Neutrophil (primary cell): ENCODE data around the gene DCDC1.

ENCODE experiments used
- H3K27ac ChIP-seq: fragments of 200-600 bp; sonication (generic); 2 replicates; pipeline ENCODE4 v1.5.1; 2016; ENCODE audit warnings: mild to moderate bottlenecking, moderate library complexity
- H3K27me3 ChIP-seq: fragments of 200-600 bp; sonication (generic); 2 replicates; pipeline ENCODE4 v1.6.0; 2016; ENCODE audit warnings: mild to moderate bottlenecking
- H3K36me3 ChIP-seq: fragments of 200-600 bp; sonication (generic); 2 replicates; pipeline ENCODE4 v1.5.1; 2017
- H3K4me1 ChIP-seq, 2 experiments: fragments of 200-600 bp in 1 of 2; sonication (generic) in 1 of 2; 1 replicate in 1 of 2; 2 replicates in 1 of 2; pipeline versions ENCODE4 v1.5.1 to v1.6.1; 2013 to 2016; ENCODE audit warnings: low read depth in 1 of 2, low read length in 1 of 2, mild to moderate bottlenecking in 1 of 2, moderate library complexity in 1 of 2; ENCODE audit not compliant: control insufficient read depth in 1 of 2, insufficient read depth in 1 of 2
- H3K4me3 ChIP-seq, 2 experiments: fragments of 200-600 bp in 1 of 2; sonication (generic) in 1 of 2; 1 replicate in 1 of 2; 2 replicates in 1 of 2; pipeline ENCODE4 v1.5.1; 2013 to 2016; ENCODE audit warnings: low read depth in 1 of 2, low read length in 1 of 2, mild to moderate bottlenecking in 1 of 2, moderate library complexity in 1 of 2
- H3K9me3 ChIP-seq: fragments of 200-600 bp; sonication (generic); 2 replicates; pipeline ENCODE4 v1.5.1; 2016
- TF ChIP-seq, protein P1 (sequence below): fragments of 200-600 bp; sonication (generic); IDR thresholded peaks from 2 replicates; pipeline ENCODE4 v1.5.1; 2016; ENCODE audit warnings: antibody characterized with exemption

Gene DCDC1

DNA sequence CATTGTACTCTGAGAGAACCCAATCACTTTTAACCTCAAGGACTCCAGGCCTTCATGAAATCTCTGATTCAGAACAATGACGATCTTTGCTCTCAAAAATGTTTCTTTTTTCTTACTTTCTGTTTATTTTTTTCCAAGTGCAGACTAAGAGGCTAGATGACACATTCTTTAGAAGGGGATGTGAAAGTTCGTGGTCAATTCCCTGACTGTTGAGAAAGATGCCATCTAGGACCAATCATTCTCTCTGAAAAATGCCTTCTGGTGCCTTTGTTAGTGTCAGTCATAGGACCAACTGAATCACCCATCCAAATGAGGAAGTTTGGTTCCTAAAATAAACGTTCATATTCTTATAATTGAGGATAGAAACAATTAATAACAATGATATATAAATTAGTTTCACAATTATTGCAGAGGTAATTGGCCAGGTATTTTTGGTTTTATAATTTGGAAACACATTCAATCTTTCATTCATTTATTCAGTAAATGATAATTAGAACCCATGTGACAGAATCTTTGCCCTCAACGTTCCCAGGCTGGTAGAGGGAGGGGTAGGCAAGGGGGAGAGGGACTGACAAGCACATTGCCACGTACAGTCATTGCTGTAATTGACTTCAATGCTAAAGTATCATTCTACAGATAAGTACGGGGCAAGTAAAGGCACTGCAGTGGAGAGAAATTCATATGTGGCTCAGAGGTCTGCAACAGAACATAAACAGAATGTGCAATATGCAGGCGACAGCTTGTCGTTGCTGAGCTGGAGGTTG, 450.0 kb downstream of the DCDC1 start:
- Histone ChIP-seq H3K27me3 (no peaks in the 10 kb centered on the region), H3K9me3 (no peaks in the 10 kb centered on the region), H3K36me3 (no peaks in the 10 kb centered on the region), H3K27ac (no peak overlapping the region), H3K4me3 (no peak overlapping the region), H3K4me1 (no peaks in the 10 kb centered on the region)
- TF ChIP-seq, protein P1, sequence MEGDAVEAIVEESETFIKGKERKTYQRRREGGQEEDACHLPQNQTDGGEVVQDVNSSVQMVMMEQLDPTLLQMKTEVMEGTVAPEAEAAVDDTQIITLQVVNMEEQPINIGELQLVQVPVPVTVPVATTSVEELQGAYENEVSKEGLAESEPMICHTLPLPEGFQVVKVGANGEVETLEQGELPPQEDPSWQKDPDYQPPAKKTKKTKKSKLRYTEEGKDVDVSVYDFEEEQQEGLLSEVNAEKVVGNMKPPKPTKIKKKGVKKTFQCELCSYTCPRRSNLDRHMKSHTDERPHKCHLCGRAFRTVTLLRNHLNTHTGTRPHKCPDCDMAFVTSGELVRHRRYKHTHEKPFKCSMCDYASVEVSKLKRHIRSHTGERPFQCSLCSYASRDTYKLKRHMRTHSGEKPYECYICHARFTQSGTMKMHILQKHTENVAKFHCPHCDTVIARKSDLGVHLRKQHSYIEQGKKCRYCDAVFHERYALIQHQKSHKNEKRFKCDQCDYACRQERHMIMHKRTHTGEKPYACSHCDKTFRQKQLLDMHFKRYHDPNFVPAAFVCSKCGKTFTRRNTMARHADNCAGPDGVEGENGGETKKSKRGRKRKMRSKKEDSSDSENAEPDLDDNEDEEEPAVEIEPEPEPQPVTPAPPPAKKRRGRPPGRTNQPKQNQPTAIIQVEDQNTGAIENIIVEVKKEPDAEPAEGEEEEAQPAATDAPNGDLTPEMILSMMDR: no peak

DNA sequence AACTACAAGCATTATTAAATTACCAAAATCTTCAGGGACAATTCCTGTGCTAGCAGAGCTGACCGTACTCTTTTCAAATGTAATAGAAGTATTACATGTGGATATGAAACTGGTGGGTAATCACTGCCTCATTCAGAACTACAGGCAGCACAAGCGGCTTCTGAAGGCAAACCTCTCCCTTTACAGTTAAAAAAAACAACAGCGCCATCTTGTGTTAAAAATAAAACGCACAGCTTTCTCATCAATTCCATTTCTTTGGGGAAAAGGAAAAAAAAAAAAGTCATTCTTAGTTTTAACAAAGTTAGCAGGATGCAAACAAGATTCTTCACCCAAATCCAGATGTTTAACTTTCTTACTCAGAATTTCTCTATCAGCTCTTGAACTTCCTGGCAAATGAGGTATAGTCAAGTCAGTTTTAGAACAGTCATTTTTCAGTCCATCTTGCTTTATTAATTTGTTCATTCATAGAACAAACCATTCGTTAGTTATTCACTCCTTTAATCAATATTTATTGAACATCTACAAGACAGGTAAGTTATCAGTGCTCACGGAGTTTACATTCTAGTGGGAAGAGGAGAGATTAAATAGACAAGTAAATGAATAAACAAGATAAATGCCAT, 451.6 kb downstream of the DCDC1 start:
- Histone ChIP-seq H3K27me3 (no peaks in the 10 kb centered on the region), H3K27ac (no peak overlapping the region), H3K4me1 (no peaks in the 10 kb centered on the region), H3K4me3 (no peak overlapping the region), H3K36me3 (no peaks in the 10 kb centered on the region), H3K9me3 (no peaks in the 10 kb centered on the region)
- TF ChIP-seq, protein P1: no peak

DNA sequence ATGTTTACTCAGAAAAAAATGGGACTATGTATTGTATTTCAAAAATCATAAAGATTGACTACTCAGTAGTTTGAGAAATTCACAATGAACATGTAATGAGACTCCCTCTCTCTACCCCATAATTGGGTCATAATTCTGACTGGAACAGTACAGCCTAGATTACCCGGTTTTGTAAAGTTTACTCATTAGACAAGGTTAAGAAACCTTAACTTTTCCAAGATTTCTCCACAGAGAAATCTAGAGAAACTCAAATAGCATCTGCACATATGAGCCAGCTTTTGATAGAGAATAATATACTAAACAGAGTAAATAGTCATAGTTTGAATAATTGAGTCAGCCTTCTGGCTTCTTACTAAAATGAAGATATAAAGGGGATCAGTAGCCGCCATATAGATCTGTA, 452.3 kb downstream of the DCDC1 start:
- Histone ChIP-seq H3K9me3 (no peaks in the 10 kb centered on the region), H3K27ac (no peak overlapping the region), H3K36me3 (no peaks in the 10 kb centered on the region), H3K4me1 (no peaks in the 10 kb centered on the region), H3K27me3 (no peaks in the 10 kb centered on the region), H3K4me3 (no peak overlapping the region)
- TF ChIP-seq, protein P1: no peak

DNA sequence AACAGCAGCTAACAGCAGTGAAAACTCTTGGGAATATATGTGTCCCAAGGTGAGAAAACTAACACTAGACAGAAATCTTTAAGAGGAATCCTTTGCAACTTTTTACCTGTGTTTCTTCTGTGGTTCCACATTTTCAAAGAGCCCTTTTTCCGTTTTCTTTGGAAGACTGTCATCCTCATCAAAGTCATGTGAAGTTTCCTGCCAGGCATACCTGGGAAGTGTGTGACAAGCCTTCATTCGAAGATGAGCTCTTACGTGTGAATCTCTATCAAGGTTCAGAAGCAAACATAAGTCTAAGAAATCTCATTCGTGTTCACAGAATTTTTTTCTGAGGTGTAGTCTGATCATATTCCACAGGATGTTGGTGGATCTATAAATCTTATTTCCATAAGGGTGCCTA, 452.8 kb downstream of the DCDC1 start:
- Histone ChIP-seq H3K27ac (no peak overlapping the region), H3K36me3 (no peaks in the 10 kb centered on the region), H3K4me3 (no peak overlapping the region), H3K9me3 (no peaks in the 10 kb centered on the region), H3K4me1 (no peaks in the 10 kb centered on the region), H3K27me3 (no peaks in the 10 kb centered on the region)
- TF ChIP-seq, protein P1: no peak

DNA sequence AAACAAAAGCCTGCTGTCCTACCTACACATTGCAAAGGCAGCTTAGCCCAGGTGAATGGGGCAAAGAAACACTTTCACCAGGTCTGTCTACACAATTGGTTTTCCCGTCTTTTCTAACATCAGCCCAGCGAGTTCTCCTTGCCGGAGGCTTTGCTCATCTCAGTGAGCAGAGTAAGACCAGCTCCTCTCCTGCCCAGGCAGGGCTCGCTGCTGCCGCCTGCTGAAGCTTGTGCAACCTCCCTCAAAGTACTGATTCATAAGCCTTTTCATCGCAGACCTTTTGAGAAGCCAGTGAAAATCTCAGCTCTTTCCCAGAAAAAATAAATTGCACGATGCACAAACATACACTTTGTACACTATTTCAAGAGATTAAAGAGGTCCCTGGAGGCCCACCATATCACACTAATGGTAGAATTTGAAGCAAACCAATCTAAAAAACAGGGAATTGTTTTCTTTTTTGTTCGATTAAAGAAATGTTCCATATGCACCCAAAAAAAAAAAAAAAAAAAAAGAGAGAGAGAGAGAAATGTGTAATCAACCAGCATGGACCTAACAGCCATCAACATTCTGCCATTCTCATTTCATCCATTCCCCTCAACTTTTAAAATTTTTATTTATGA, 455.3 kb downstream of the DCDC1 start:
- H3K36me3 ChIP-seq: no peaks in the 10 kb centered on the region
- TF ChIP-seq, protein P1: no peak
- no peak overlapping the region for H3K4me3 ChIP-seq

More for the DNA sequence above, 455.3 kb downstream of the DCDC1 start:
- H3K27me3 ChIP-seq: no peaks in the 10 kb centered on the region
- no peaks in the 10 kb centered on the region for H3K4me1 ChIP-seq
- no peaks in the 10 kb centered on the region for H3K9me3 ChIP-seq
- no peak overlapping the region for H3K27ac ChIP-seq
